ENCODE data around the gene TREM1. TPM values are rescaled to one million over a fixed set of nuclear protein-coding genes. Genes with fewer than 3 reads are reported as not detected.

TREM1 gene
- total RNA-seq, 1 donor from 2014 or later: not detected

DNA sequence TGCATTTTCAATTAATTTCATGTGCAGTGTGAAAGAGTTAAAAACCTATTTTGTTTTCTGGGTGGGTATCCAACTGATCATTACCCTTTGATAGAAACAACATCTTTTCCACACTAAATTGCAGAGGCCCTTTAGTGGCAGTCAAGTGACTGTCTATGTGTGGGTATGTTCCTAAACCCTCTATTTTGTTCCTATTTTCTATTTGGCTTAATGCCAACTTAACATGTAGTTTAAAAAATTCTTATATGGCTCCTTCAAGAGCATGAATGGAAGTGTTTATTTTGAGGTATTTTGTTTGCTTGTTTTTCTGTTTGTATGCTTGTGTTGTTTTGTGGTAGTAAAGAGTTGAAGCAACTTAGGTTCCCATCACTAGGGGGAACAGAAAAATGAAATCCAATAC lies 19.9 kb downstream of the TREM1 start:
- intact Hi-C loops (cut with micrococcal nuclease): no loop called here
- Mint-ChIP-seq H3K36me3 (ENCODE audit: low read depth) (peaks cover 8% of the 10 kb centered on the region), H3K27me3 (no peaks in the 10 kb centered on the region), H3K4me1 (peaks cover 2% of the 10 kb centered on the region), H3K27ac (no peak overlapping the region), H3K9me3 (peaks cover 21% of the 10 kb centered on the region), H3K4me3 (no peak overlapping the region)
- ATAC-seq (ENCODE audit: low read depth) (no peak), DNase-seq (no peak)
- ChIA-PET POLR2A (no interaction called here), CTCF (no interaction called here)
- TF ChIP-seq, protein P1, sequence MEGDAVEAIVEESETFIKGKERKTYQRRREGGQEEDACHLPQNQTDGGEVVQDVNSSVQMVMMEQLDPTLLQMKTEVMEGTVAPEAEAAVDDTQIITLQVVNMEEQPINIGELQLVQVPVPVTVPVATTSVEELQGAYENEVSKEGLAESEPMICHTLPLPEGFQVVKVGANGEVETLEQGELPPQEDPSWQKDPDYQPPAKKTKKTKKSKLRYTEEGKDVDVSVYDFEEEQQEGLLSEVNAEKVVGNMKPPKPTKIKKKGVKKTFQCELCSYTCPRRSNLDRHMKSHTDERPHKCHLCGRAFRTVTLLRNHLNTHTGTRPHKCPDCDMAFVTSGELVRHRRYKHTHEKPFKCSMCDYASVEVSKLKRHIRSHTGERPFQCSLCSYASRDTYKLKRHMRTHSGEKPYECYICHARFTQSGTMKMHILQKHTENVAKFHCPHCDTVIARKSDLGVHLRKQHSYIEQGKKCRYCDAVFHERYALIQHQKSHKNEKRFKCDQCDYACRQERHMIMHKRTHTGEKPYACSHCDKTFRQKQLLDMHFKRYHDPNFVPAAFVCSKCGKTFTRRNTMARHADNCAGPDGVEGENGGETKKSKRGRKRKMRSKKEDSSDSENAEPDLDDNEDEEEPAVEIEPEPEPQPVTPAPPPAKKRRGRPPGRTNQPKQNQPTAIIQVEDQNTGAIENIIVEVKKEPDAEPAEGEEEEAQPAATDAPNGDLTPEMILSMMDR (IDR thresholded peaks at IDR 0.05): no peak

DNA sequence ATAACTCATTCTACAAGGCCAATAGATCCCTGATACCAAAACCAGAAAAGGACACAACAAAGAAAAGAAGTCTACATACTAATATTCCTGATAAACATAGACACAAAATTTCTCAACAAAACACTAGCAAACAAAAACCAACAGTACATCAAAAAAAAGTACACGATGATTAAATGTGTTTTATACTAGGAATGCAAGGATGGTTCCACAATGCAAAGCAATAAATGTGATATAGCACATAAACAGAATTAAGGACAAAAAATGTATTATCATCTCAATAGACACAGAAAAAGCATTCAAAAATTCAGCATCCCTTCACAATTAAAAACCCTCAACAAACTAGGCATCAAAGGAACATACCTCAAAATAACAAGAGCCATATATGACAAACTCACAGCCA lies 23.2 kb downstream of the TREM1 start:
- DNase-seq: no peak
- Mint-ChIP-seq H3K27ac (no peak overlapping the region), H3K4me3 (no peak overlapping the region), H3K36me3 (ENCODE audit: low read depth) (peaks cover 11% of the 10 kb centered on the region), H3K9me3 (peaks cover 41% of the 10 kb centered on the region), H3K27me3 (peaks cover 3% of the 10 kb centered on the region), H3K4me1 (peaks cover 1% of the 10 kb centered on the region)
- POLR2A ChIA-PET: no interaction called here
- TF ChIP-seq, protein P1 (IDR thresholded peaks at IDR 0.05): no peak
- intact Hi-C loops (cut with micrococcal nuclease): no loop called here
- ATAC-seq (ENCODE audit: low read depth): no peak
- CTCF ChIA-PET: no interaction called here

DNA sequence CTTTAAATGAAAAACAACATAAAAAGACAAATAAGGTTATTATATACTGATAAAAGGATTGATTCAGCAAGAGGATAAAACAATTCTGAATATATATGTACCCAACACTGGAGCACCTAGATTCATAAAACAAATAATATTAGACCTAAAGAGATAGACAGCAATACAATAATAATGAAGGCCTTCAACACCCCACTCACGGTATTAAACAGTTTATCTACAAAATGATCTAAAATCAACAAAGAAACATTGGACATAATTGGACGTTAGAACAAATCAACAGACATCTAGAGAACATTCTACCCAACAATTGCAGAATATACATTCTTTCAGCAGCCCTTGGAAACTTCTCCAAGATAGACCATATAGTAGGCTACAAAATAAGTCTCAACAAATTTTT lies 24.1 kb downstream of the TREM1 start:
- Mint-ChIP-seq H3K9me3 (peaks cover 41% of the 10 kb centered on the region), H3K4me1 (peaks cover 1% of the 10 kb centered on the region), H3K27me3 (peaks cover 3% of the 10 kb centered on the region), H3K36me3 (ENCODE audit: low read depth) (peaks cover 11% of the 10 kb centered on the region), H3K4me3 (no peak overlapping the region), H3K27ac (no peak overlapping the region)
- intact Hi-C loops (cut with micrococcal nuclease): no loop called here
- TF ChIP-seq, protein P1 (IDR thresholded peaks at IDR 0.05): no peak
- no peak for DNase-seq
- ATAC-seq (ENCODE audit: low read depth): no peak
- CTCF ChIA-PET: no interaction called here
- POLR2A ChIA-PET: no interaction called here

DNA sequence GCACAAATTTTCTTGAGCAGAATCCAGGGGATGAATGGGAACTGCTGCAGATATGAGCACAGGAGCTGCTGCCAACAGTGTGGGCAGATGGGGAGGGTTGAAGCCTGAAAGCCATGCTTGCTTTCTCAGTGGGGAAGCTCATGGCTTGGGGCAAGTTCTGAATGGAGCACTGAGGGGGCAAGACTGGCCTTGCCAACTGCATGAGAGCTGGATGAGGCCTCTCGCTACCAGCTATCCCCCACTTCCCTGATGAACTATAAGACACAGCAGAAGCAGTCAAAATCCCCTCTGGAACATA lies 28.3 kb downstream of the TREM1 start:
- Mint-ChIP-seq H3K4me3 (no peak overlapping the region), H3K36me3 (ENCODE audit: low read depth) (peaks cover 6% of the 10 kb centered on the region), H3K9me3 (peaks cover 31% of the 10 kb centered on the region), H3K4me1 (peaks cover 12% of the 10 kb centered on the region), H3K27me3 (peaks cover 3% of the 10 kb centered on the region), H3K27ac (no peak overlapping the region)
- TF ChIP-seq, protein P1 (IDR thresholded peaks at IDR 0.05): no peak
- intact Hi-C loops (cut with micrococcal nuclease): no loop called here
- ATAC-seq (ENCODE audit: low read depth): no peak
- ChIA-PET CTCF (no interaction called here), POLR2A (no interaction called here)
- no peak for DNase-seq

DNA sequence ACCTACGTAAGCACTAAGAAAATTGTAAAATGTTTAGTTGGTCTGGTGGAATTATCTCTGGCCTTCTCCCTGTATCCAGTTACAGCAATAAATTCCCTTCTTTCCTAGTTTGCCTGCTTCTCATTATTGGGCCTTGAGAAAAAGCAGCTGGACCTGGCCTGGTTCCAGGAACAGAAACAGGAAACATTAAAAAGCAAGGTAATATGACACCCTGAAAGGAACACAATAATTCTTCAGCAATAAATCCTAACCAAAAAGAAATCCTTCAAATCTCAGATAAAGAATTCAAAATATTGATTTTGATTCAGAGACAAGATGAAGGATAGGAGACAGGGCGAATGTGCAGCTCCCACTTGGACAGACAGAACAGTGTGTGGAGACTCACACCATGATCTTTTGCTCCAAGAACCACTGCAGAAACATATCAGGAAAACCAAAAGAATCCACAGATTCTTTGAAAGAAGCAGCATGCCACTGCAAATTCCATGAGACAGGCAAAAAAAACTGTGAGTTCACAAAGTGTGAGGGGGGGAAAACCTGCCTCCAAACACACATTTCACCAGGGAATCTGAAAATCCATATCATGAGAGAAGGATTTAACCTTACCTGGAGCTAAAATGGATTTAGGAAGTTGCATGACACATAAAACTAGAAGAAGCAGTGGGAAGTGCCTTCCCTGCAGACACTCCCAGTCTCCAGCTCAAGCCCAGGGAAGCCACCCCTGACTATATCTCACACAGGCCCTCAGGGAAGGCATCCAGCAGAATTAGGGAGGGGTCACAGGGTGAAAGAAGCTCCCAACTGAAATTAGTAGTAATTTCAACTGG lies 28.9 kb downstream of the TREM1 start:
- no peak overlapping the region for H3K4me3 Mint-ChIP-seq
- H3K36me3 Mint-ChIP-seq (ENCODE audit: low read depth): peaks cover 4% of the 10 kb centered on the region
- ChIA-PET CTCF (no interaction called here), POLR2A (no interaction called here)
- intact Hi-C loops (cut with micrococcal nuclease): no loop called here
- peaks cover 3% of the 10 kb centered on the region for H3K27me3 Mint-ChIP-seq
- ATAC-seq (ENCODE audit: low read depth) (no peak), DNase-seq (no peak)
- peaks cover 30% of the 10 kb centered on the region for H3K9me3 Mint-ChIP-seq
- H3K4me1 Mint-ChIP-seq: peaks cover 12% of the 10 kb centered on the region
- TF ChIP-seq, protein P1 (IDR thresholded peaks at IDR 0.05): no peak
- no peak overlapping the region for H3K27ac Mint-ChIP-seq

Measured in activated B cell treated with CpG ODN at 0.5 μM for 24 hours (primary cell).